GM20000 (cell line): ENCODE measurements around the gene BRME1.

Experiments used
- DNase-seq: peaks from one replicate; pipeline ENCODE4 v3.0.0; 2012; ENCODE audit warnings: low spot score
- TF ChIP-seq, protein P1 (sequence below): IDR thresholded peaks from 2 replicates; pipeline ENCODE4 v1.5.1; 2012; ENCODE audit warnings: mild to moderate bottlenecking, control low read depth; ENCODE audit errors: extremely low read depth, missing control alignments

BRME1 gene

DNA sequence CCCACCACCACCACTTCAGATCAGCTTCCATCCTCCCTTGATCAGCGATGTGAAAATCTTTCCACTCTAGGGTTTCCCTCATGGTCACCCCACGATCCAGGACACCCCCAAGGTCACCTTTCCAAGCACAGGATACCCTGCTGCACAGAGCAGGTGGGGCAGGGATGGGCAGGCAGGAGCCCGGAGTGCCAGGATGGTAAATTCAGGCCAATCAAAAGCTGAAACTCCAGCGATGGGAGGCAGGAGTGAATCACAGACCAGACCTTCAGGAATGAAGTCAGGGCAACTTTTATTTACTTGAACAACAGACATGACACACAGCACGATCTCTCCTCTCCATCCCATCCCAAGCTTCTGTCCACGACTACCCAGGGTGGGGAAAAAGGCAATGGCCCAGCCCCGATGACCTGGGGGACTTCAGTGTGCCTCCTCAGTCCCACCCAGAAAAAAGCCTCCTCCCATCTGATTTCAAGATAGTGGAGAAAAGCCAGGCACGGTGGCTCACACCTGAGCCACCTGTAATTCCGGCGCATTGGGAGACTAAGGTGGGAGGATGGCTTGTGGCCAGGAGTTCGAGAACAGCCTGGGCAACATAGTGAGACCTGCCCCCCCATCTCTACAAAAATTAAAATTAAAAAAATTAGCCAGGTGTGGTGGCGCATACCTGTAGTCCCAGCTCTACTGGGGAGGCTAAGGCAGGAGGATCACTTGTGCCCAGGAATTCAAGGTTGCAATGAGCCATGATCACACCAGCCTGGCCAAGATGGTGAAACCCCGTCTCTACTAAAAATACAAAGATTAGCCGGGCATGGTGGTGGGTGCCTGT lies 71.5 kb downstream of the BRME1 start:
- DNase-seq = no peak
- TF ChIP-seq, protein P1, sequence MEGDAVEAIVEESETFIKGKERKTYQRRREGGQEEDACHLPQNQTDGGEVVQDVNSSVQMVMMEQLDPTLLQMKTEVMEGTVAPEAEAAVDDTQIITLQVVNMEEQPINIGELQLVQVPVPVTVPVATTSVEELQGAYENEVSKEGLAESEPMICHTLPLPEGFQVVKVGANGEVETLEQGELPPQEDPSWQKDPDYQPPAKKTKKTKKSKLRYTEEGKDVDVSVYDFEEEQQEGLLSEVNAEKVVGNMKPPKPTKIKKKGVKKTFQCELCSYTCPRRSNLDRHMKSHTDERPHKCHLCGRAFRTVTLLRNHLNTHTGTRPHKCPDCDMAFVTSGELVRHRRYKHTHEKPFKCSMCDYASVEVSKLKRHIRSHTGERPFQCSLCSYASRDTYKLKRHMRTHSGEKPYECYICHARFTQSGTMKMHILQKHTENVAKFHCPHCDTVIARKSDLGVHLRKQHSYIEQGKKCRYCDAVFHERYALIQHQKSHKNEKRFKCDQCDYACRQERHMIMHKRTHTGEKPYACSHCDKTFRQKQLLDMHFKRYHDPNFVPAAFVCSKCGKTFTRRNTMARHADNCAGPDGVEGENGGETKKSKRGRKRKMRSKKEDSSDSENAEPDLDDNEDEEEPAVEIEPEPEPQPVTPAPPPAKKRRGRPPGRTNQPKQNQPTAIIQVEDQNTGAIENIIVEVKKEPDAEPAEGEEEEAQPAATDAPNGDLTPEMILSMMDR = no peak

DNA sequence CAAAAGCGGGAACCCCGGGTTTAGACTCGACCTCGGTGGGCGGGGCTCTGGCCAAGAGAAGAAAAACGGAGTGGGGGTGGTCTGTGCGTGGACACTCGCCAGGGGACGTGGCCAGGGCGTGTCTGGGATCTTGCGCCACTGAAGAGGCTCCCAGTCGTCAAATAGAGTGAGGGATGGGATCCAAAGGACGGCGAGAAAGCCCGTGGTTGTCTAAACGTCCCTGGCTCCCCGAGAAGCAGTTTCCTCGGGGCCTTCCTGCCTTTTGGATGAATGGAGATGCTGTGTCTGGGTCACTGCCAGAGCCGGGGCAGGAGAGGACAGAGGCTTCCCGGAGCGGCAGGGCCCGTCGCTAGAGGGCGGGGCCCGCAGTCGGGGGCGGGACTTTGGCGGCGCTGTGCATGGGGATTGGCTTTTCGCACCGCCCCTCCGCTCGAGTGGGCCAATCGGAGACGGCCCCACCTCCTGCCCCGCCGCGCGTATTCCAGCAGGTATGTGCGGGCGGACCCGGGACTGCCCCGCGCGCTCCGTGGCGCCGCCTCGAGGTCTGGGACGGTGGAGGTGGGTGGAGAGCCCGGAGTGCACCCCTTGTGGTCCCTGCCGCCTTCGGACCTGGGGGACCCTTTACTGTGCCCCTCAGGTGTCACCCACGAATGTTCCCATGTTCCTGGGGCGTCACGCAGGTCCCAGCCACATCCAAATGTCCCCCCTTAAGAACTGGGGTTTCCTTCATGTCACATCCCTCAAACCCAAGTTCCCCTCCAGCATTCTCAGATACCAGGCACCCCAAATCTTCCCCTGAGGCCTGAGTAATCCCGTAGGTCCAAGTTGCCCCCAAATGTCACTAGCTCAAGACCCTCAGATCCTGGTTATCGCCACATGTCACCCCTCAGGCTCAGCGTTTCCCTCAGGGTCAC lies 72.3 kb downstream of the BRME1 start:
- TF ChIP-seq, protein P1 = peak; percentile 46
- DNase-seq = peak; percentile 99
